H9 (cell line): ENCODE measurements around the gene PLCB1. TPM values are rescaled to one million over a fixed set of nuclear protein-coding genes. Genes with fewer than 3 reads are reported as not detected.

Source experiments
- DNase-seq: peaks from one replicate; pipeline ENCODE4 v3.0.0-alpha.2; 2017
- H2AFZ ChIP-seq: one replicate; pipeline ENCODE4 v1.6.1; 2013; ENCODE audit warnings: mild to moderate bottlenecking, low read length, control low read depth, moderate library complexity
- H2AK5ac ChIP-seq: 2 replicates; pipeline ENCODE4 v1.6.1; 2013; ENCODE audit warnings: low read length, control low read depth, mixed read lengths; ENCODE audit not compliant: insufficient read length
- H2BK120ac ChIP-seq: one replicate; pipeline ENCODE4 v1.6.1; 2013; ENCODE audit warnings: low read depth, mild to moderate bottlenecking, low read length, control low read depth, inconsistent platforms; ENCODE audit not compliant: poor library complexity, severe bottlenecking
- H2BK12ac ChIP-seq: 2 replicates; pipeline ENCODE4 v1.6.1; 2013; ENCODE audit warnings: low read length, control low read depth, mixed read lengths, low read depth; ENCODE audit not compliant: insufficient read length
- H2BK15ac ChIP-seq: 2 replicates; pipeline ENCODE4 v1.6.1; 2013; ENCODE audit warnings: low read depth, low read length, control low read depth
- H2BK20ac ChIP-seq: one replicate; pipeline ENCODE4 v1.6.1; 2013; ENCODE audit warnings: low read depth, mild to moderate bottlenecking, low read length, control low read depth, inconsistent platforms; ENCODE audit not compliant: poor library complexity, severe bottlenecking
- H2BK5ac ChIP-seq: 2 replicates; pipeline ENCODE4 v1.6.1; 2013; ENCODE audit warnings: low read length, control low read depth, mixed read lengths; ENCODE audit not compliant: insufficient read length
- H3K14ac ChIP-seq: 2 replicates; pipeline ENCODE4 v1.6.1; 2013; ENCODE audit warnings: low read length, control low read depth; ENCODE audit not compliant: insufficient read depth
- H3K18ac ChIP-seq: 2 replicates; pipeline ENCODE4 v1.6.1; 2013; ENCODE audit warnings: low read depth, mild to moderate bottlenecking, mixed read lengths, low read length, control low read depth; ENCODE audit not compliant: insufficient read length
- H3K23ac ChIP-seq: 2 replicates; pipeline ENCODE4 v1.6.1; 2013; ENCODE audit warnings: low read length, control low read depth, mixed read lengths, low read depth; ENCODE audit not compliant: insufficient read length
- H3K23me2 ChIP-seq: 2 replicates; pipeline ENCODE4 v1.6.1; 2013; ENCODE audit warnings: low read depth, mild to moderate bottlenecking, mixed read lengths, low read length, control low read depth; ENCODE audit not compliant: insufficient read length, poor library complexity, severe bottlenecking
- H3K27ac ChIP-seq: 2 replicates; pipeline ENCODE4 v1.5.1; 2013; ENCODE audit warnings: low read length, control low read depth, mixed read lengths, low read depth; ENCODE audit not compliant: insufficient read length
- H3K27me3 ChIP-seq: 2 replicates; pipeline ENCODE4 v1.6.1; 2013; ENCODE audit warnings: low read length, control low read depth, inconsistent platforms; ENCODE audit not compliant: insufficient read depth
- H3K4ac ChIP-seq: 2 replicates; pipeline ENCODE4 v1.6.1; 2013; ENCODE audit warnings: low read depth, mild to moderate bottlenecking, control low read depth, inconsistent platforms, low read length, moderate library complexity
- H3K4me1 ChIP-seq: 2 replicates; pipeline ENCODE4 v1.6.1; 2013; ENCODE audit warnings: low read length, control low read depth, inconsistent platforms; ENCODE audit not compliant: insufficient read depth
- H3K4me2 ChIP-seq: 2 replicates; pipeline ENCODE4 v1.6.1; 2013; ENCODE audit warnings: low read length, control low read depth, mixed read lengths; ENCODE audit not compliant: insufficient read length, insufficient read depth
- H3K56ac ChIP-seq: 2 replicates; pipeline ENCODE4 v1.6.1; 2013; ENCODE audit warnings: low read depth, mild to moderate bottlenecking, mixed read lengths, low read length, control low read depth; ENCODE audit not compliant: insufficient read length
- H3K79me1 ChIP-seq: 2 replicates; pipeline ENCODE4 v1.6.1; 2013; ENCODE audit warnings: low read depth, mild to moderate bottlenecking, moderate library complexity, low read length, control low read depth, inconsistent platforms; ENCODE audit not compliant: insufficient read depth, poor library complexity, severe bottlenecking
- H3K79me2 ChIP-seq: 2 replicates; pipeline ENCODE4 v1.6.1; 2013; ENCODE audit warnings: low read length, control low read depth, inconsistent platforms; ENCODE audit not compliant: insufficient read depth
- H3K9ac ChIP-seq: 2 replicates; pipeline ENCODE4 v1.6.1; 2013; ENCODE audit warnings: low read length, control low read depth, mixed read lengths; ENCODE audit not compliant: insufficient read length; ENCODE audit errors: extremely low read depth
- H3K9me3 ChIP-seq: one replicate; pipeline ENCODE4 v1.6.1; 2013; ENCODE audit warnings: low read depth, low read length, inconsistent platforms; ENCODE audit not compliant: control insufficient read depth
- H3T11ph ChIP-seq: one replicate; pipeline ENCODE4 v1.6.1; 2013; ENCODE audit warnings: mild to moderate bottlenecking, low read length, control low read depth, inconsistent platforms
- H4K20me1 ChIP-seq: one replicate; pipeline ENCODE4 v1.6.1; 2013; ENCODE audit not compliant: control insufficient read depth, insufficient read length, insufficient read depth
- H4K5ac ChIP-seq: 2 replicates; pipeline ENCODE4 v1.6.1; 2013; ENCODE audit warnings: low read depth, mild to moderate bottlenecking, mixed read lengths, low read length, control low read depth; ENCODE audit not compliant: insufficient read length
- H4K8ac ChIP-seq: replicated peaks from 2 replicates; pipeline ENCODE4 v1.6.1; 2013; ENCODE audit warnings: low read length, control low read depth, mixed read lengths, low read depth; ENCODE audit not compliant: insufficient read length
- H4K91ac ChIP-seq: 2 replicates; pipeline ENCODE4 v1.6.1; 2013; ENCODE audit warnings: low read depth, mild to moderate bottlenecking, moderate library complexity, mixed read lengths, low read length, control low read depth; ENCODE audit not compliant: insufficient read length
- H3K27ac Mint-ChIP-seq, 3 experiments: 2 replicates in 2 of 3; 3 replicates in 1 of 3; pipeline ENCODE4 v1.8.0; 2020 to 2021; ENCODE audit warnings: mixed read lengths in 3 of 3, mild to moderate bottlenecking in 1 of 3, moderate library complexity in 1 of 3
- H3K27me3 Mint-ChIP-seq: 2 replicates; pipeline ENCODE4 v1.8.0; 2021; ENCODE audit warnings: low read depth, mild to moderate bottlenecking, moderate library complexity, mixed read lengths
- H3K36me3 Mint-ChIP-seq, 3 experiments: 2 replicates in 2 of 3; 3 replicates in 1 of 3; pipeline ENCODE4 v1.8.0; 2020 to 2021; ENCODE audit warnings: low read depth in 3 of 3, mixed read lengths in 3 of 3; ENCODE audit not compliant: insufficient read depth in 1 of 3
- H3K4me1 Mint-ChIP-seq, 2 experiments: 2 replicates each; pipeline ENCODE4 v1.8.0; 2020; ENCODE audit warnings: mixed read lengths in 2 of 2
- H3K4me3 Mint-ChIP-seq, 2 experiments: 2 replicates in 1 of 2; 3 replicates in 1 of 2; pipeline ENCODE4 v1.8.0; 2020 to 2021; ENCODE audit warnings: mild to moderate bottlenecking in 2 of 2, mixed read lengths in 2 of 2, moderate library complexity in 1 of 2
- H3K9me3 Mint-ChIP-seq, 2 experiments: 2 replicates in 1 of 2; 3 replicates in 1 of 2; pipeline ENCODE4 v1.8.0; 2020; ENCODE audit warnings: mild to moderate bottlenecking in 2 of 2, mixed read lengths in 2 of 2, moderate library complexity in 1 of 2
- total RNA-seq: library from RNA; stranded (reverse); gene quantifications from 2 replicates; pipeline ENCODE4 v1.2.1, GENCODE V29; 2021
- TF ChIP-seq, protein P1 (sequence below): fragments of 200-600 bp; sonication (generic); conservative IDR thresholded peaks from 3 replicates; pipeline ENCODE4 v1.8.0; 2021; ENCODE audit warnings: antibody characterized with exemption, mild to moderate bottlenecking

Gene PLCB1
- total RNA-seq, 1 experiment from 2014 or later, result 11.5 TPM

DNA sequence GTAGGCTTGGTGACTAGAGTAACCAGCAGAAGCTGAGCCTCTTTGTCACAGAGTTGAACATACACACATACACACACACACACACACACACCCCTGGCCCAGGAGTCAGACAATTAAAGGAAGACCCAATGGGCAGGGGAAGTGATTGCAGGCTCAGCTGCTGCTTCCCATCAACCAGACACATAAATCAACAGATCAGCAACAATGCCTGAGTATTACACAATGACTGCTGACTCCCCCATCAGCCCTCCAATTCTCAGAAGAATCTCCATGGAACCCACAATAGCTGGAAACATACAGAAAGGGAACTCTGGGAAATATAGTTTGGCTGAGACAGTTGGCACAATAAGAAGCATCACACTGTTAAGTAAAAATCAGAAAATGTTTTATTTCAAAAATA is 666.4 kb downstream of the PLCB1 start:
- H3K9me3 Mint-ChIP-seq, result no peaks in the 10 kb centered on the region
- peaks cover 0 to under 1% (median 0%) of the 10 kb centered on the region in 3 experiments; a peak in 1 of 7 replicates for H3K36me3 Mint-ChIP-seq
- H3K4me3 Mint-ChIP-seq, result no peak overlapping the region
- Histone ChIP-seq H3K27me3 (no peaks in the 10 kb centered on the region), H3K9ac (no peak overlapping the region), H3K23ac (no peak overlapping the region), H3K56ac (no peak overlapping the region), H3K14ac (no peak overlapping the region), H4K91ac (no peak overlapping the region), H2BK5ac (no peak overlapping the region), H3K18ac (no peak overlapping the region), H4K5ac (no peak overlapping the region), H2AK5ac (no peak overlapping the region), H3K23me2 (no peaks in the 10 kb centered on the region), H3K4ac (no peak overlapping the region), H2BK15ac (no peak overlapping the region), H3K4me2 (no peak overlapping the region), H3T11ph (no peak overlapping the region), H3K79me2 (no peaks in the 10 kb centered on the region), H4K8ac (no peak overlapping the region), H2AFZ (no peak overlapping the region), H4K20me1 (no peaks in the 10 kb centered on the region), H3K4me1 (no peaks in the 10 kb centered on the region; the same call in 1 of the 2 replicates), H3K9me3 (no peaks in the 10 kb centered on the region), H2BK20ac (no peak overlapping the region), H2BK12ac (no peak overlapping the region), H2BK120ac (no peak overlapping the region), H3K79me1 (no peaks in the 10 kb centered on the region), H3K27ac (no peak overlapping the region)
- no peak for DNase-seq
- H3K4me1 Mint-ChIP-seq, result peaks cover 7 to 10% of the 10 kb centered on the region in 2 experiments
- TF ChIP-seq, protein P1, sequence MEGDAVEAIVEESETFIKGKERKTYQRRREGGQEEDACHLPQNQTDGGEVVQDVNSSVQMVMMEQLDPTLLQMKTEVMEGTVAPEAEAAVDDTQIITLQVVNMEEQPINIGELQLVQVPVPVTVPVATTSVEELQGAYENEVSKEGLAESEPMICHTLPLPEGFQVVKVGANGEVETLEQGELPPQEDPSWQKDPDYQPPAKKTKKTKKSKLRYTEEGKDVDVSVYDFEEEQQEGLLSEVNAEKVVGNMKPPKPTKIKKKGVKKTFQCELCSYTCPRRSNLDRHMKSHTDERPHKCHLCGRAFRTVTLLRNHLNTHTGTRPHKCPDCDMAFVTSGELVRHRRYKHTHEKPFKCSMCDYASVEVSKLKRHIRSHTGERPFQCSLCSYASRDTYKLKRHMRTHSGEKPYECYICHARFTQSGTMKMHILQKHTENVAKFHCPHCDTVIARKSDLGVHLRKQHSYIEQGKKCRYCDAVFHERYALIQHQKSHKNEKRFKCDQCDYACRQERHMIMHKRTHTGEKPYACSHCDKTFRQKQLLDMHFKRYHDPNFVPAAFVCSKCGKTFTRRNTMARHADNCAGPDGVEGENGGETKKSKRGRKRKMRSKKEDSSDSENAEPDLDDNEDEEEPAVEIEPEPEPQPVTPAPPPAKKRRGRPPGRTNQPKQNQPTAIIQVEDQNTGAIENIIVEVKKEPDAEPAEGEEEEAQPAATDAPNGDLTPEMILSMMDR, result no peak
- H3K27me3 Mint-ChIP-seq, result peaks cover 10% of the 10 kb centered on the region
- 0 out of 7 replicates have a peak overlapping the region, but pooled peaks of 1 of the 3 experiments have one; percentile 17 for H3K27ac Mint-ChIP-seq
